Stimulated activated CD8-positive, alpha-beta memory T cell treated with anti-CD3 and anti-CD28 coated beads, Interleukin-2, amount 100 ng/mL, for 1 hour (primary cell): ENCODE results near the gene RELA.

Experiments
- DNase-seq, 2 donors: peaks; one replicate each; pipeline ENCODE4 v3.0.0-alpha.2; 2020; ENCODE audit warnings: low read depth in 2 of 2

The RELA gene

DNA sequence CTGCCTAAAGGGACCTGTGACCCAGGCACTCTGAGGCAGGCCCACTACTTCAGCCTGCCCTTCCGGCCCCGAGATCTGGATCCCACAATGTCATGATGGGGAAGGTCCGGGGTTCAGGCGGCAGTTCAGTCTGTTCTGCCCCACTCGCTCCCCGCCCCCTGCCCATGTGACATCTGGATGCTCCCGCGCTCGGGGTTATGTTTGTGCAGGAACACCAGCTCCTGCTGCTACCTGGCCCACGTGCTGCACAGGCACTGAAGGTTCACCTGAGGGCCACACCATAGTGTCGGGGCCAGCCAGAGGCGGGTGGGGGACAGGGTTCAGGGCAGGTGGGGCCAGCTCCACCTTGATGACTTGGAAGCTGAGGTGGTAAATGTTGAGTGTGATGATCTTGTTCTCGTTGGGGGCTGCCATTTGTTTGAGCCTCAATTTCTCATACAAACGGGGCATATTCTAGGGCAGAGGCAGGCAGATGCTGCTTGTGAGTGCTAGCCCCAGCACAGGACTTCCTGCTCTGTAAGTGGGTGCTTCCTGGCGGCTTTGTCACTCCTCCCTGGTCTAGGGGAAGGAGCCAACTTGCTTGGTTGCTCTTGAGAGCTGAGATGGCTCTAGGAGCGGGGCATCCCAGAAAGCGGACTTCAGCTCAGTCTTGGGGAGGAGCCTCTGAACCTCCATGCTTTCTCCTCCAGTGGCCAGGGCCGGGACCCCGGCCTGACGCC, 29.2 kb downstream of the RELA start:
- DNase-seq: no peak

DNA sequence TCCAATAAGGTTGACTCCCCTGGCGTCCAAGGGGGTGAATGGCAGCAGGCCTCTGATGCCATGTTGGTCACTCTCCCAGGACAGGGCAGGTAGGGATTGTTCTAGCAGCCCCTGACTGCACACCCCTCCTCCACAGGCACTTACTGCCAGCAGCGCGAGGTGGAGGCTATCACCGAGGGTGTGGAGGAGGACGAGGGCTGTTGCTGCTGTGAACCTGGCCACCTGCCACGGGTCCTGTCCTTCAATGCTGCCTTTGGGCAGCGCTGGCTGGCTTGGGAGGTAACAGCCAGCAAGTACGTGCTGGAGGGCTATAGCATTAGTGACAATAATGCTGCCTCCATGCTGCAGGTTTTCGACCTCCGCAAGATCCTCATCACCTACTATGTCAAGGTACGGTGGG, 32.5 kb downstream of the RELA start:
- DNase-seq: no peak

- DNase-seq: no peak
Observed at GRCh38 chr11:65629579-65629978, 33.1 kb downstream of the RELA start.

DNA sequence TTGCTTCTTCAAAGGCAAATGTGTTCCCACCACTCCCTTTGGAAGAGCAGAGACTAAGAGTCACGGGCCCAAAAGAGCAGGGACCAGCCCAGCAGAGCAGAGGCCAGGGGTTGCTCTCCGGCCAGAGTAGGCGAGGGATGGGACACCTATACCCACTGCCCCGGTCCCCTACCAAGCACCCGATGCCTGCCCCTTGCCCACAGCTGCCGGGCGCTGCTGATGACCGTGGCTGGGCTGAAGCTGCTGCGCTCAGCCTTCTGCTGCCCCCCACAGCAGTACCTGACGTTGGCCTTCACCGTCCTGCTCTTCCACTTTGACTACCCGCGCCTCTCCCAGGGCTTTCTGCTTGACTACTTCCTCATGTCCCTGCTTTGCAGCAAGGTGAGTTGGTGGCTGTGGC, 35.5 kb downstream of the RELA start:
- no peak for DNase-seq

DNA sequence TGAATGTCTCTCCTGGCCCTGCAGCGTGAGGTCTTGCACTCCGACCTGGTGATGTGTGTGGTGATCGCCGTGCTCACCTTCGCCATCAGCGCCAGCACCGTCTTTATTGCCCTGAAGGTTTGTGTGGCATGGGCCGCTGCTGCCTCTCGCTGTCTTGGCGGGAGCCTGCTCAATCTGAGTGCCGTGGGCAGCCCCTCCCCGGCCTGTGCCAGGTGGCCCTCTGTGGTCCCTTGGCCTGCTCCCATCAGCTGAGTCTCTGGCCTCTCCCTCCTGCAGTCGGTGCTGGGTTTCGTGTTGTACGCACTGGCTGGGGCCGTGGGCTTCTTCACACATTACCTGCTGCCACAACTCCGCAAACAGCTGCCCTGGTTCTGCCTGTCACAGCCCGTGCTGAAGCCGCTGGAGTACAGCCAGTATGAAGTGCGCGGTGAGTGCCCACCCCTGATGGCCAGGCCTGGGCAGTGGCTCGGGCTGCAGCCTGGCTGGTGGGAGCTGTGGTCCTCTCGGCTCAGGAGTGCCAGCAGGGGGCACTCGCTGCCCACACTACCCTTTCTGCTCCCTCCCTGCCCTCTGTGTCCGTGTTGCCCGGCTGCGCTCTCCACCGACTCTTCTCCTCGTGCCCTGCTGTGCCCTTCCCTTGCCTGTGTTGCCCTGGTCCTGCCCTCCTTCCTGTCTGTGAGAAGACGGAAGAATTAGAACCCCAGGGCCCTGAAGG, 36.9 kb downstream of the RELA start:
- DNase-seq: peak in 1 of 2 donors; percentile 32

DNA sequence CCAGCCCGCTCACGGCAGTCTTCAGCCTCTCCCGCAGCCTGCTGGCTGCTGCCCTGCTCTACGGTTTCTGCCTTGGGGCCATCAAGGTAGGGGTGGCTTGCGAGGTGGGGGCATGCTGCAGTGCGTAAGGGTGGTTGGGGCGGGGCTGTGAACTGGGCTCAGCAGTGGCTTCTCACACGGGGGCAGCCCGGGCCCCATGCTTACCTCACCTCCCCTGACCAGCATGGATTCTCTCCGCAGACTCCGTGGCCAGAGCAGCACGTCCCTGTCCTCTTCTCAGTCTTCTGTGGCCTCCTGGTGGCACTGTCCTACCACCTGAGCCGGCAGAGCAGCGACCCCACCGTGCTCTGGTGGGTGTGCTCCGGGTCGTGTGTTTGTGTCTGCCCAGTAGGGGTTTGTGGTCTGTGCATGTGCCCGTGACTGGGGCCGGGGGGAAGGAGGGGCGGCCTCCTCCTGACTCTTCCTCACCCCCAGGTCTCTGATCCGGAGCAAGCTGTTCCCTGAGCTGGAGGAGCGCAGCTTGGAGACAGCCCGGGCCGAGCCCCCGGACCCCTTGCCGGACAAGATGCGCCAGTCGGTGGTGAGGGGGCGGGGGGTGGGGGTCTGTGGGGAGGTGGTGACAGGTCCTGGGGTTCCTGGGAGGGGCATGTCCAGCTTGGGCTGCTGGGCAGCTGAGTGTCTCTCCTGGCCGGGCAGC, 37.6 kb downstream of the RELA start:
- no peak for DNase-seq

- DNase-seq: no peak
Observed at GRCh38 chr11:65623852-65624616, 38.7 kb downstream of the RELA start.

DNA sequence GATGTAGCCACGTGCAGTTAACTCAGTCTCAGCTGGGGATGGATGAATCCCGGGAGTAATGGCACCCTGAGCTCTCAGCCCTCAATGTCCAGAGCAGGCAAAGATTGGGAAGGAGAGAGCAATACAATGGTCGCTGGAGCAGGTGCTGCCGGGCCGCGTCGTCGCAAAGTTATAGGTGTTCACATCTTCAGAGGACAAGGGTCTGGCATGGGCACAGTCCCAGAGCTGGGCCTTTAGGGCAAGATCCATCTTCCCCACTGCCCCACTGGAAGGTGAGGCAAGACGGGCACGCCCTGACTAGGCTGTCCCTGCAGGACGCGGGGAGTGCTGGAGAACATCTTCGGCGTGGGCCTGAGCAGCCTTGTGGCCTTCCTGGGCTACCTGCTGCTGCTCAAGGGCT, 39.5 kb downstream of the RELA start:
- DNase-seq: no peak

DNA sequence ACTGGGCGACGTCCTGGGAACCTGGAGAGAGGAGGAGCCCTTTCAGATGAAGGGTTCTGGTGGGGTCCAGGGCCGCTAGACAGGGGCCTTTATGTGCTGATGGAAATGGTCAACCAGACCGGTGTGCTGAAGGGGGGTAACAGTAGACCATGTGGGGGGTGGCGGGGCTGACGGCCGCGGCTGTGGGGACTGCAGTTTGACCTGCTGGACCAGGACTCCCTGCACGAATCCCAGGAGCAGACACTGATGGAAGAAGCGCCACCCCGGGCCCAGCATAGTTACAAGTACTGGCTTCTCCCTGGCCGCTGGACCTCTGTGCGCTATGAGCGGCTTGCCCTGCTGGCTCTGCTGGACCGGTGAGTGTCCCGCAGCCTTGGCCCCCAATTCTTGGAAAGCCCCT, 40.7 kb downstream of the RELA start:
- DNase-seq: no peak

- no peak for DNase-seq
Observed at GRCh38 chr11:65621460-65621859, 41.3 kb downstream of the RELA start.

GRCh38 chr11:65620666-65621065, 42.0 kb downstream of the RELA start:
- no peak for DNase-seq

GRCh38 chr11:65619281-65619928, 43.3 kb downstream of the RELA start:
- DNase-seq: no peak

DNA sequence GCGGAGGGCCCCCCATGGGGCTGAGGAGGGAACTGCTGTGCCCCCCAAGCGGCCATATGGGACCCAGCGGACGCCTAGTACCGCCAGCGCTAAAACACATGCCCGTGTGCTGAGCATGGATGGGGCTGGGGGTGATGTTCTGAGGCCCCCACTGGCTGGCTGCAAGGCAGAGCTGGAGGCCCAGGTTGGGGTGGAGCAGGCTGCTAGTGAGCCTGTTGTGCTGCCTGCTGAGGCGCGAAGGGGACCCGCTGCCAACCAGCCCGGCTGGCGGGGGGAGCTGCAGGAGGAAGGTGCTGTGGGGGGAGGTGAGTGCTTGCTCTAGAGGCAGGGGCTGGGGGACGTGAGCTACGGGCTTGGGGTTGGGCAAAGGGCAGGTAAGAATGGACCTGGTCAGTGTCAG, 44.0 kb downstream of the RELA start:
- DNase-seq: no peak

GRCh38 chr11:65617990-65618751, 44.5 kb downstream of the RELA start:
- no peak for DNase-seq

GRCh38 chr11:65617136-65617850, 45.4 kb downstream of the RELA start:
- DNase-seq: no peak

- no peak for DNase-seq
Observed at GRCh38 chr11:65616575-65617001, 46.1 kb downstream of the RELA start.

DNA sequence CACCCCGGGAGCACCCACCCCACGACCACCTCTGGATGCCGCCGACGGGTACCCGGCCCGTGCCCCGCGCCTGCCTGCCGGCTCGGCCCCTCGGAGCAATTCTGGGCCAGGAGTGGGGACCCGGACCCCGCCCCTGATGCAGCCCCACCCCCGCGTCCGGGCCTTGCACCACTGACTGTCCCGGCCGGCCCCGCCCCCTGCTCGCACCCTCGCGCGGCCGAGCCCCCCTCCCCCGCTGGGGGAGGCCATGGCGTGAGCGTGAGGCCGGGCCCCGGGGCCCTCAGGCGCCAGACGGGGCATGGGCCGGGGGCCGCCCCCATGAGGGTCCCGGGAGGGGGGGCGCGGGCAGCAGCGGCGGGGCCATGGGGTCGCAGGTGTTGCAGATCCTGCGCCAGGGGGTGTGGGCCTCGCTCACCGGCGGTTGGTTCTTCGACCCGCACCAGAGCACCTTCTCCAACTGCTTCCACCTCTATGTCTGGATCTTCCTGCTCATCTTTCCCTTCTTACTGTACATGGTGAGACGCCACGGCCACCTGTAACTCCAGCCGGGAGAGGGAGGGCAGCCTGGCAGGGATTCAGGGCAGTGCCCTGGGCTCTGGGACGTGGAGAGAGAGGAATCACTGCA, 46.7 kb downstream of the RELA start:
- peak in 1 of 2 donors; percentile 21 for DNase-seq

- DNase-seq: peak; percentile 99 to 100
Observed at GRCh38 chr11:65615229-65615949, 47.3 kb downstream of the RELA start, which contains the start of gene PCNX3. TSS of gene PCNX3 (plus strand) at chr11:65615776. CDS start at chr11:65616312, 536 bp downstream.
